Astrocyte (in vitro differentiated cells and primary cell): ENCODE measurements around the gene HMG20B.

Experiments used
- EZH2 ChIP-seq: IDR thresholded peaks from 2 replicates; pipeline ENCODE4 v1.6.1; 2012; ENCODE audit warnings: mild to moderate bottlenecking, low read length, inconsistent platforms; ENCODE audit not compliant: insufficient read depth
- TF ChIP-seq, protein P1 (sequence below): IDR thresholded peaks from 2 replicates; pipeline ENCODE4 v1.5.1; 2011; ENCODE audit warnings: low read depth, mild to moderate bottlenecking, inconsistent platforms, low read length, moderate library complexity; ENCODE audit not compliant: insufficient read depth

DNA sequence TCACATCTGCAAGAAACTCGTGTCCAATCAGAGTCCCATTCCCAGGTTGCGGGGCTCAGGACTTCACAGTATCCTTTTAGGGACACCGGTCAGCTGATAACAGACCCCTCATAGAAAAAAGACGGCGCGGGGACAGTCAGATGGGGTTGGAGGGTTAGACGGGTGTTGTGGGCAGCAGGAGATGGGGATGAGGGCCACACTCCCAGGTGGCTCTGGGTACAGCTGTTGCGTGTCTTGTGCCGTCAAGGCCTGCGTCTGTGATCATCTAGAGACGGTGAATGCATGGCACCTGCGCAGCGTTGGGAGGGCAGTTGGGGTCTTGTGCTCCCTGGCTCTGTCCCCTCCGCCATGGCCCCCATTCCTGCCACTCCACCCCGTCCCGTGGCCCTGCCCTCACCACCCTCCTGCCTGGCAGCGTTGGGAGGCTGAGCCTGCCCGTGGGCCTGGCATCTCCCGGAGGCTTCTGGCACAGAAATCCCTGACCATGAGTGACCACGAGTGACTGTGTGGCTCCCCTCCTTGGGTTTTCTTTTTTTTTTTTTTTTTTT lies 47.8 kb upstream of the HMG20B start:
- TF ChIP-seq, protein P1, sequence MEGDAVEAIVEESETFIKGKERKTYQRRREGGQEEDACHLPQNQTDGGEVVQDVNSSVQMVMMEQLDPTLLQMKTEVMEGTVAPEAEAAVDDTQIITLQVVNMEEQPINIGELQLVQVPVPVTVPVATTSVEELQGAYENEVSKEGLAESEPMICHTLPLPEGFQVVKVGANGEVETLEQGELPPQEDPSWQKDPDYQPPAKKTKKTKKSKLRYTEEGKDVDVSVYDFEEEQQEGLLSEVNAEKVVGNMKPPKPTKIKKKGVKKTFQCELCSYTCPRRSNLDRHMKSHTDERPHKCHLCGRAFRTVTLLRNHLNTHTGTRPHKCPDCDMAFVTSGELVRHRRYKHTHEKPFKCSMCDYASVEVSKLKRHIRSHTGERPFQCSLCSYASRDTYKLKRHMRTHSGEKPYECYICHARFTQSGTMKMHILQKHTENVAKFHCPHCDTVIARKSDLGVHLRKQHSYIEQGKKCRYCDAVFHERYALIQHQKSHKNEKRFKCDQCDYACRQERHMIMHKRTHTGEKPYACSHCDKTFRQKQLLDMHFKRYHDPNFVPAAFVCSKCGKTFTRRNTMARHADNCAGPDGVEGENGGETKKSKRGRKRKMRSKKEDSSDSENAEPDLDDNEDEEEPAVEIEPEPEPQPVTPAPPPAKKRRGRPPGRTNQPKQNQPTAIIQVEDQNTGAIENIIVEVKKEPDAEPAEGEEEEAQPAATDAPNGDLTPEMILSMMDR, result no peak
- TF ChIP-seq EZH2, result no peak
